SK-N-SH (cell line): ENCODE measurements around the gene NPTX2. TPM values are rescaled to one million over a fixed set of nuclear protein-coding genes. Genes with fewer than 3 reads are reported as not detected.

ENCODE experiments used
- CTCF ChIA-PET: fragments of 300-600, 350-600 bp; formaldehyde crosslinking; extraction: SDS; loops from one replicate; lab custom pipeline; 2021; lab: Yijun Ruan, JAX
- POLR2A ChIA-PET: fragments of 350-600 bp; sonication (Branson Sonifier 250); formaldehyde crosslinking; extraction: SDS; loops from one replicate; lab custom pipeline; 2020; ENCODE audit warnings: antibody characterized with exemption, inconsistent platforms; lab: Yijun Ruan, JAX
- DNase-seq: peaks from one replicate; pipeline ENCODE4 v3.0.0; 2012
- H2AFZ ChIP-seq: fragments of 200-600 bp; sonication (generic); 2 replicates; pipeline ENCODE4 v1.8.1; 2016; ENCODE audit warnings: antibody characterized with exemption, mild to moderate bottlenecking, low read depth
- H3F3A ChIP-seq: fragments of 200-600 bp; sonication (generic); replicated peaks from 2 replicates; pipeline ENCODE3; 2016; ENCODE audit warnings: antibody characterized with exemption, mild to moderate bottlenecking; ENCODE audit not compliant: insufficient read depth
- H3K27ac ChIP-seq, 2 experiments: fragments of 200-500 bp in 1 of 2; fragments of 200-600 bp in 1 of 2; sonication (Bioruptor generic) in 1 of 2; sonication (generic), shearing (Covaris generic) in 1 of 2; 2 replicates each; pipeline versions ENCODE4 v1.5.1 to v1.6.1; 2014 to 2016; ENCODE audit warnings: low read depth in 2 of 2, inconsistent platforms in 1 of 2, low read length in 1 of 2, mild to moderate bottlenecking in 1 of 2, mixed read lengths in 1 of 2
- H3K27me3 ChIP-seq: fragments of 200-600 bp; sonication (generic), shearing (Covaris generic); 2 replicates; pipeline ENCODE4 v1.6.1; 2016; ENCODE audit warnings: mixed run types; ENCODE audit not compliant: insufficient read depth
- H3K36me3 ChIP-seq, 2 experiments: fragments of 200-500 bp in 1 of 2; fragments of 200-600 bp in 1 of 2; sonication (Bioruptor generic) in 1 of 2; sonication (generic) in 1 of 2; replicated peaks in 1 of 2; 2 replicates each; pipeline versions ENCODE3 to v1.5.1; 2014 to 2016; ENCODE audit warnings: low read length in 1 of 2, mild to moderate bottlenecking in 1 of 2; ENCODE audit not compliant: insufficient read depth in 2 of 2, control insufficient read depth in 1 of 2
- H3K4me1 ChIP-seq, 2 experiments: fragments of 200-500 bp in 1 of 2; fragments of 200-600 bp in 1 of 2; sonication (Bioruptor generic) in 1 of 2; sonication (generic), shearing (Covaris generic) in 1 of 2; 2 replicates each; pipeline versions ENCODE4 v1.5.1 to v1.6.1; 2014 to 2016; ENCODE audit warnings: low read depth in 1 of 2, low read length in 1 of 2, mixed run types in 1 of 2; ENCODE audit not compliant: insufficient read depth in 2 of 2, control insufficient read depth in 1 of 2
- H3K4me2 ChIP-seq: fragments of 200-600 bp; sonication (generic), shearing (Covaris generic); 2 replicates; pipeline ENCODE4 v1.6.1; 2017; ENCODE audit warnings: mixed run types
- H3K4me3 ChIP-seq, 2 experiments: fragments of 200-500 bp in 1 of 2; fragments of 200-600 bp in 1 of 2; sonication (Bioruptor generic) in 1 of 2; sonication (generic), shearing (Covaris generic) in 1 of 2; 2 replicates each; pipeline versions ENCODE4 v1.5.1 to v1.8.1; 2014 to 2016; ENCODE audit warnings: low read depth in 2 of 2, inconsistent platforms in 1 of 2, low read length in 1 of 2, mild to moderate bottlenecking in 1 of 2, mixed read lengths in 1 of 2, moderate library complexity in 1 of 2
- H3K79me2 ChIP-seq: fragments of 200-600 bp; sonication (generic); 2 replicates; pipeline ENCODE4 v1.8.1; 2017; ENCODE audit warnings: mild to moderate bottlenecking; ENCODE audit not compliant: insufficient read depth
- H3K9ac ChIP-seq: fragments of 200-600 bp; sonication (generic); 2 replicates; pipeline ENCODE4 v1.6.1; 2017; ENCODE audit warnings: mixed run types
- H3K9me2 ChIP-seq: fragments of 200-600 bp; sonication (generic); 2 replicates; pipeline ENCODE4 v1.6.1; 2017; ENCODE audit warnings: mixed run types
- H3K9me3 ChIP-seq: fragments of 200-600 bp; sonication (generic); 2 replicates; pipeline ENCODE4 v1.6.1; 2017; ENCODE audit warnings: mixed run types, mild to moderate bottlenecking, moderate library complexity
- H4K20me1 ChIP-seq: fragments of 200-600 bp; sonication (generic); 2 replicates; pipeline ENCODE4 v1.6.1; 2017; ENCODE audit warnings: mild to moderate bottlenecking, mixed run types; ENCODE audit not compliant: insufficient read depth
- EP300 ChIP-seq, 2 experiments: IDR thresholded peaks; 2 replicates each; pipeline versions ENCODE4 v1.4.0 to v1.6.1; 2012; ENCODE audit warnings: borderline replicate concordance in 1 of 2, low read depth in 1 of 2, low read length in 1 of 2
- GABPA ChIP-seq: IDR thresholded peaks from 2 replicates; pipeline ENCODE4 v1.4.0; 2012; ENCODE audit warnings: low read depth, mild to moderate bottlenecking
- JUND ChIP-seq: IDR thresholded peaks from 2 replicates; pipeline ENCODE4 v1.4.0; 2012
- NFIC ChIP-seq: IDR thresholded peaks from 2 replicates; pipeline ENCODE4 v1.4.0; 2012; ENCODE audit warnings: borderline replicate concordance
- PBX3 ChIP-seq: IDR thresholded peaks from 2 replicates; pipeline ENCODE4; 2012
- RCOR1 ChIP-seq: fragments of 150-350 bp; IDR thresholded peaks from 2 replicates; pipeline ENCODE4 v1.6.1; 2017; ENCODE audit warnings: antibody characterized with exemption, low read length
- RFX5 ChIP-seq: IDR thresholded peaks from 2 replicates; pipeline ENCODE4 v1.6.1; 2012; ENCODE audit warnings: mild to moderate bottlenecking, improper control_type of control experiment, low read length
- SIN3A ChIP-seq: IDR thresholded peaks from 2 replicates; pipeline ENCODE4 v1.6.1; 2012; ENCODE audit warnings: low read depth, mild to moderate bottlenecking, low read length, moderate library complexity, borderline replicate concordance
- SMC3 ChIP-seq: IDR thresholded peaks from 2 replicates; pipeline ENCODE4 v1.6.1; 2012; ENCODE audit warnings: low read depth, low read length, improper control_type of control experiment
- TAF1 ChIP-seq: IDR thresholded peaks from 2 replicates; pipeline ENCODE4 v1.6.1; 2012; ENCODE audit warnings: low read depth, mild to moderate bottlenecking, low read length, moderate library complexity, borderline replicate concordance
- TCF12 ChIP-seq: IDR thresholded peaks from 2 replicates; pipeline ENCODE4 v1.4.0; 2012
- YY1 ChIP-seq: IDR thresholded peaks from 2 replicates; pipeline ENCODE4 v1.4.0; 2012; ENCODE audit warnings: low read depth, mild to moderate bottlenecking
- WGBS: methylation state at CpG from one replicate; pipeline ENCODE4 v1.1.6; 2017; ENCODE audit warnings: low lambda C conversion rate; 5-methylcytosine and 5-hydroxymethylcytosine counted together
- polyA plus RNA-seq, 3 experiments: library from polyadenylated mRNA; depleted of rRNA; stranded (reverse); fragments of >200 nt; gene quantifications; 2 replicates each; pipeline ENCODE4 v1.2.3, GENCODE V29; 2012
- TF ChIP-seq, protein P1 (sequence below): fragments of 150-350 bp; IDR thresholded peaks from 2 replicates; pipeline ENCODE4 v1.6.1; 2017; ENCODE audit warnings: antibody characterized with exemption, low read length, low read depth, borderline replicate concordance
- TF ChIP-seq, protein P2 (sequence below): IDR thresholded peaks from 2 replicates; pipeline ENCODE4 v1.4.0; 2012; ENCODE audit warnings: low read depth, borderline replicate concordance
- TF ChIP-seq, protein P3 (sequence below): IDR thresholded peaks from 2 replicates; pipeline ENCODE4 v1.6.1; 2012; ENCODE audit warnings: mild to moderate bottlenecking, low read depth, low read length, moderate library complexity
- TF ChIP-seq, protein P4 (sequence below): IDR thresholded peaks from 2 replicates; pipeline ENCODE4 v1.4.0; 2012; ENCODE audit warnings: low read depth

The NPTX2 gene
- polyA plus RNA-seq, 1 of the 3 experiments (the other 2 are of a cell fraction) = 0.41 TPM

GRCh38 chr7:98661607-98662006 lies 44.5 kb downstream of the NPTX2 start:
- no peaks in the 10 kb centered on the region; a peak in 1 of 4 replicates for H3K4me1 ChIP-seq
- 13% methylated on average over 3 of the region's 3 CpGs for WGBS
- H3K9me3 ChIP-seq = no peaks in the 10 kb centered on the region
- ChIA-PET CTCF (no interaction called here), POLR2A (no interaction called here)
- H3K27me3 ChIP-seq = no peaks in the 10 kb centered on the region
- H3K9me2 ChIP-seq = no peaks in the 10 kb centered on the region
- no peak overlapping the region for H3K4me3 ChIP-seq
- TF ChIP-seq TAF1 = no peak
- no peak for TF ChIP-seq SIN3A
- TF ChIP-seq GABPA = no peak
- TF ChIP-seq JUND = no peak
- no peak for TF ChIP-seq RFX5
- no peak for TF ChIP-seq PBX3
- TF ChIP-seq EP300 (IDR thresholded peaks at IDR 0.05; ENCODE audit: borderline replicate concordance in 1 of 2, low read depth in 1 of 2, low read length in 1 of 2) = no peak
- TF ChIP-seq, protein P1, sequence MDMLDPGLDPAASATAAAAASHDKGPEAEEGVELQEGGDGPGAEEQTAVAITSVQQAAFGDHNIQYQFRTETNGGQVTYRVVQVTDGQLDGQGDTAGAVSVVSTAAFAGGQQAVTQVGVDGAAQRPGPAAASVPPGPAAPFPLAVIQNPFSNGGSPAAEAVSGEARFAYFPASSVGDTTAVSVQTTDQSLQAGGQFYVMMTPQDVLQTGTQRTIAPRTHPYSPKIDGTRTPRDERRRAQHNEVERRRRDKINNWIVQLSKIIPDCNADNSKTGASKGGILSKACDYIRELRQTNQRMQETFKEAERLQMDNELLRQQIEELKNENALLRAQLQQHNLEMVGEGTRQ = no peak
- TF ChIP-seq, protein P2, sequence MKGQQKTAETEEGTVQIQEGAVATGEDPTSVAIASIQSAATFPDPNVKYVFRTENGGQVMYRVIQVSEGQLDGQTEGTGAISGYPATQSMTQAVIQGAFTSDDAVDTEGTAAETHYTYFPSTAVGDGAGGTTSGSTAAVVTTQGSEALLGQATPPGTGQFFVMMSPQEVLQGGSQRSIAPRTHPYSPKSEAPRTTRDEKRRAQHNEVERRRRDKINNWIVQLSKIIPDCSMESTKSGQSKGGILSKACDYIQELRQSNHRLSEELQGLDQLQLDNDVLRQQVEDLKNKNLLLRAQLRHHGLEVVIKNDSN = no peak
- TF ChIP-seq SMC3 = no peak
- TF ChIP-seq, protein P3, sequence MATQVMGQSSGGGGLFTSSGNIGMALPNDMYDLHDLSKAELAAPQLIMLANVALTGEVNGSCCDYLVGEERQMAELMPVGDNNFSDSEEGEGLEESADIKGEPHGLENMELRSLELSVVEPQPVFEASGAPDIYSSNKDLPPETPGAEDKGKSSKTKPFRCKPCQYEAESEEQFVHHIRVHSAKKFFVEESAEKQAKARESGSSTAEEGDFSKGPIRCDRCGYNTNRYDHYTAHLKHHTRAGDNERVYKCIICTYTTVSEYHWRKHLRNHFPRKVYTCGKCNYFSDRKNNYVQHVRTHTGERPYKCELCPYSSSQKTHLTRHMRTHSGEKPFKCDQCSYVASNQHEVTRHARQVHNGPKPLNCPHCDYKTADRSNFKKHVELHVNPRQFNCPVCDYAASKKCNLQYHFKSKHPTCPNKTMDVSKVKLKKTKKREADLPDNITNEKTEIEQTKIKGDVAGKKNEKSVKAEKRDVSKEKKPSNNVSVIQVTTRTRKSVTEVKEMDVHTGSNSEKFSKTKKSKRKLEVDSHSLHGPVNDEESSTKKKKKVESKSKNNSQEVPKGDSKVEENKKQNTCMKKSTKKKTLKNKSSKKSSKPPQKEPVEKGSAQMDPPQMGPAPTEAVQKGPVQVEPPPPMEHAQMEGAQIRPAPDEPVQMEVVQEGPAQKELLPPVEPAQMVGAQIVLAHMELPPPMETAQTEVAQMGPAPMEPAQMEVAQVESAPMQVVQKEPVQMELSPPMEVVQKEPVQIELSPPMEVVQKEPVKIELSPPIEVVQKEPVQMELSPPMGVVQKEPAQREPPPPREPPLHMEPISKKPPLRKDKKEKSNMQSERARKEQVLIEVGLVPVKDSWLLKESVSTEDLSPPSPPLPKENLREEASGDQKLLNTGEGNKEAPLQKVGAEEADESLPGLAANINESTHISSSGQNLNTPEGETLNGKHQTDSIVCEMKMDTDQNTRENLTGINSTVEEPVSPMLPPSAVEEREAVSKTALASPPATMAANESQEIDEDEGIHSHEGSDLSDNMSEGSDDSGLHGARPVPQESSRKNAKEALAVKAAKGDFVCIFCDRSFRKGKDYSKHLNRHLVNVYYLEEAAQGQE = no peak
- TF ChIP-seq TCF12 = no peak
- TF ChIP-seq, protein P4, sequence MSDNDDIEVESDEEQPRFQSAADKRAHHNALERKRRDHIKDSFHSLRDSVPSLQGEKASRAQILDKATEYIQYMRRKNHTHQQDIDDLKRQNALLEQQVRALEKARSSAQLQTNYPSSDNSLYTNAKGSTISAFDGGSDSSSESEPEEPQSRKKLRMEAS = no peak
- no peak for TF ChIP-seq NFIC
- no peak for TF ChIP-seq YY1
- no peak for TF ChIP-seq RCOR1
- no peaks in the 10 kb centered on the region for H3F3A ChIP-seq
- no peak overlapping the region for H3K9ac ChIP-seq
- H3K4me2 ChIP-seq = no peak overlapping the region
- no peaks in the 10 kb centered on the region for H3K79me2 ChIP-seq
- no peak for DNase-seq
- H2AFZ ChIP-seq = no peak overlapping the region
- H3K27ac ChIP-seq = no peak overlapping the region
- H3K36me3 ChIP-seq = no peaks in the 10 kb centered on the region
- H4K20me1 ChIP-seq = no peaks in the 10 kb centered on the region
